ENCODE data around the gene PLPP6.

The PLPP6 gene

GRCh38 chr9:4700932-4701331 is 38.8 kb downstream of the PLPP6 start:
- no peak for DNase-seq

GRCh38 chr9:4701526-4701925 is 39.4 kb downstream of the PLPP6 start:
- DNase-seq = no peak

GRCh38 chr9:4704129-4704528 is 42.0 kb downstream of the PLPP6 start:
- no peak for DNase-seq

- no peak for DNase-seq
Observed at GRCh38 chr9:4706021-4706420, 43.9 kb downstream of the PLPP6 start.

GRCh38 chr9:4706971-4707622 is 45.0 kb downstream of the PLPP6 start:
- DNase-seq = no peak

- DNase-seq = no peak
Observed at GRCh38 chr9:4709380-4709779, 47.3 kb downstream of the PLPP6 start.

GRCh38 chr9:4713849-4714248 is 51.8 kb downstream of the PLPP6 start:
- DNase-seq = no peak

GRCh38 chr9:4714266-4715016 is 52.3 kb downstream of the PLPP6 start:
- no peak for DNase-seq
